Endothelial cell of umbilical vein (primary cell): Measurements from ENCODE around the gene BCAR3. TPM values are rescaled to one million over a fixed set of nuclear protein-coding genes. Genes with fewer than 3 reads are reported as not detected.

Experiments
- BruUV-seq: library from RNA; stranded (reverse); fragments of 400-500 nt; replicated peaks from 2 replicates; lab custom pipeline; 2021; lab: Mats Ljungman, UMichigan
- CTCF ChIA-PET: fragments of 300-600, 350-600 bp; sonication (Branson Sonifier 250); formaldehyde crosslinking; loops from one replicate; lab custom pipeline; 2021; ENCODE audit warnings: antibody characterized with exemption, inconsistent platforms; lab: Charles Lee
- POLR2A ChIA-PET: fragments of 300-600, 350-600 bp; sonication (Branson Sonifier 250); formaldehyde crosslinking; loops from one replicate; lab custom pipeline; 2021; ENCODE audit warnings: antibody characterized with exemption, inconsistent platforms; lab: Charles Lee
- DNase-seq: peaks from one replicate; pipeline ENCODE4 v3.0.0-alpha.2; 2011; ENCODE audit warnings: low read depth, low spot score
- FAIRE-seq: peaks from 2 replicates; lab custom pipeline; 2011; peaks lifted over from hg19 to GRCh38; lab: Jason Lieb, UNC
- H2AFZ ChIP-seq: 2 replicates; pipeline ENCODE4 v1.6.0; 2012; ENCODE audit warnings: low read depth, low read length, control low read depth, inconsistent platforms
- H3K27ac ChIP-seq: 2 replicates; pipeline ENCODE4 v1.5.1; 2011; ENCODE audit warnings: low read depth, mild to moderate bottlenecking, control low read depth, low read length, moderate library complexity; ENCODE audit not compliant: insufficient read depth
- H3K27me3 ChIP-seq, 2 experiments: 2 replicates each; pipeline versions ENCODE4 v1.6.0 to v1.6.1; 2011; ENCODE audit warnings: low read length in 2 of 2, mixed read lengths in 1 of 2; ENCODE audit not compliant: control insufficient read depth in 2 of 2, insufficient read depth in 2 of 2
- H3K36me3 ChIP-seq, 2 experiments: 2 replicates in 1 of 2; 3 replicates in 1 of 2; pipeline ENCODE4 v1.5.1; 2011; ENCODE audit warnings: low read length in 2 of 2, mild to moderate bottlenecking in 1 of 2, moderate library complexity in 1 of 2; ENCODE audit not compliant: control insufficient read depth in 2 of 2, insufficient read depth in 2 of 2; ENCODE audit errors: extremely low read depth in 1 of 2
- H3K4me1 ChIP-seq: 3 replicates; pipeline ENCODE4 v1.5.1; 2011; ENCODE audit warnings: mild to moderate bottlenecking, low read length; ENCODE audit not compliant: control insufficient read depth, insufficient read depth; ENCODE audit errors: extremely low read depth
- H3K4me2 ChIP-seq: 2 replicates; pipeline ENCODE4 v1.6.1; 2011; ENCODE audit warnings: low read length, control low read depth, mixed read lengths; ENCODE audit not compliant: insufficient read depth
- H3K4me3 ChIP-seq, 3 experiments: fragments of 200-600 bp in 1 of 3; sonication (generic), shearing (Covaris generic) in 1 of 3; replicated peaks in 1 of 3; 2 replicates each; pipeline ENCODE4 v1.5.1; 2011 to 2016; ENCODE audit warnings: control low read depth in 3 of 3, low read length in 3 of 3, mild to moderate bottlenecking in 2 of 3, inconsistent platforms in 1 of 3, low read depth in 1 of 3, moderate library complexity in 1 of 3; ENCODE audit not compliant: insufficient read depth in 1 of 3
- H3K79me2 ChIP-seq: 2 replicates; pipeline ENCODE4 v1.6.0; 2012; ENCODE audit warnings: low read length, inconsistent platforms; ENCODE audit not compliant: control insufficient read depth, insufficient read depth
- H3K9ac ChIP-seq: replicated peaks from 2 replicates; pipeline ENCODE3; 2011; ENCODE audit warnings: low read length, control low read depth; ENCODE audit not compliant: insufficient read depth; ENCODE audit errors: extremely low read depth
- H3K9me1 ChIP-seq: replicated peaks from 3 replicates; pipeline ENCODE4 v1.6.0; 2011; ENCODE audit warnings: mild to moderate bottlenecking, low read length; ENCODE audit not compliant: control insufficient read depth, insufficient read depth; ENCODE audit errors: extremely low read depth
- H3K9me3 ChIP-seq: replicated peaks from 2 replicates; pipeline ENCODE4 v1.5.1; 2012; ENCODE audit warnings: low read length, inconsistent platforms; ENCODE audit not compliant: control insufficient read depth, insufficient read depth
- H4K20me1 ChIP-seq: replicated peaks from 2 replicates; pipeline ENCODE3; 2011; ENCODE audit warnings: mild to moderate bottlenecking, low read length; ENCODE audit not compliant: control insufficient read depth, insufficient read depth; ENCODE audit errors: extremely low read depth
- EZH2 ChIP-seq: IDR thresholded peaks from 2 replicates; pipeline ENCODE4 v1.6.1; 2012; ENCODE audit warnings: borderline replicate concordance, low read depth, mild to moderate bottlenecking, moderate library complexity, low read length, inconsistent platforms; ENCODE audit not compliant: severe bottlenecking
- FOS ChIP-seq: IDR thresholded peaks from 2 replicates; pipeline ENCODE4 v1.6.1; 2011; ENCODE audit warnings: mild to moderate bottlenecking, low read length, moderate library complexity, borderline replicate concordance; ENCODE audit not compliant: insufficient read depth
- GATA2 ChIP-seq: IDR thresholded peaks from 2 replicates; pipeline ENCODE4 v1.7.0; 2011; ENCODE audit warnings: low read depth, mild to moderate bottlenecking, moderate library complexity, mixed read lengths, low read length; ENCODE audit not compliant: insufficient read length, insufficient read depth
- JUN ChIP-seq: IDR thresholded peaks from 2 replicates; pipeline ENCODE4 v1.6.1; 2011; ENCODE audit warnings: borderline replicate concordance, low read depth; ENCODE audit not compliant: insufficient read length, insufficient read depth
- MAX ChIP-seq: IDR thresholded peaks from 2 replicates; pipeline ENCODE4 v1.6.1; 2011; ENCODE audit not compliant: insufficient read depth, insufficient read length
- MYC ChIP-seq: IDR thresholded peaks from one replicate; pipeline ENCODE4 v1.6.1; 2011; ENCODE audit warnings: mild to moderate bottlenecking, low read depth, low read length
- POLR2A ChIP-seq: IDR thresholded peaks from 2 replicates; pipeline ENCODE4 v1.6.1; 2012; ENCODE audit warnings: low read depth, mild to moderate bottlenecking, control low read depth, low read length
- POLR2AphosphoS5 ChIP-seq: IDR thresholded peaks from 2 replicates; pipeline ENCODE4 v1.6.1; 2012; ENCODE audit warnings: low read depth, mild to moderate bottlenecking, control low read depth, low read length, moderate library complexity; ENCODE audit not compliant: insufficient read depth
- dilution Hi-C: fragments of 300-500 bp; cut with MboI; formaldehyde crosslinking; loops from one replicate; pipeline ENCODE4 v1.15.0; 2019; ENCODE audit warnings: low sequenced_read_pairs; ENCODE audit not compliant: extremely low pct_ligation_motif_present
- intact Hi-C: fragments of 100-400 bp; cut with micrococcal nuclease; formaldehyde crosslinking; loops from one replicate; pipeline ENCODE4 v1.10.0; 2022
- polyA plus RNA-seq, 4 experiments: library from polyadenylated mRNA; depleted of rRNA in 3 of 4; stranded (reverse) in 3 of 4; unstranded in 1 of 4; fragments of >200 nt; gene quantifications; 2 replicates each; pipeline versions ENCODE4 v1.2.1 to v1.2.3, GENCODE V29; 2011 to 2012; ENCODE audit warnings: missing spikeins in 1 of 4
- total RNA-seq: library from RNA; stranded (reverse); gene quantifications from 2 replicates; pipeline ENCODE4 v1.2.3, GENCODE V29; 2021
- TF ChIP-seq, protein P1 (sequence below), 2 donors: IDR thresholded peaks; 1 replicate in 1 of 2; 2 replicates in 1 of 2; pipeline ENCODE4 v1.5.1; 2011; ENCODE audit warnings: low read length in 2 of 2, mild to moderate bottlenecking in 2 of 2, moderate library complexity in 2 of 2, control low read depth in 1 of 2, inconsistent platforms in 1 of 2, low read depth in 1 of 2; ENCODE audit not compliant: insufficient read depth in 1 of 2; ENCODE audit errors: extremely low read depth in 1 of 2

Gene BCAR3
- total and polyA plus RNA-seq, 2 donors (not counting 3 experiments of a cell fraction or from before 2014, with no cell fraction given): 17.5 to 32.9 TPM

DNA sequence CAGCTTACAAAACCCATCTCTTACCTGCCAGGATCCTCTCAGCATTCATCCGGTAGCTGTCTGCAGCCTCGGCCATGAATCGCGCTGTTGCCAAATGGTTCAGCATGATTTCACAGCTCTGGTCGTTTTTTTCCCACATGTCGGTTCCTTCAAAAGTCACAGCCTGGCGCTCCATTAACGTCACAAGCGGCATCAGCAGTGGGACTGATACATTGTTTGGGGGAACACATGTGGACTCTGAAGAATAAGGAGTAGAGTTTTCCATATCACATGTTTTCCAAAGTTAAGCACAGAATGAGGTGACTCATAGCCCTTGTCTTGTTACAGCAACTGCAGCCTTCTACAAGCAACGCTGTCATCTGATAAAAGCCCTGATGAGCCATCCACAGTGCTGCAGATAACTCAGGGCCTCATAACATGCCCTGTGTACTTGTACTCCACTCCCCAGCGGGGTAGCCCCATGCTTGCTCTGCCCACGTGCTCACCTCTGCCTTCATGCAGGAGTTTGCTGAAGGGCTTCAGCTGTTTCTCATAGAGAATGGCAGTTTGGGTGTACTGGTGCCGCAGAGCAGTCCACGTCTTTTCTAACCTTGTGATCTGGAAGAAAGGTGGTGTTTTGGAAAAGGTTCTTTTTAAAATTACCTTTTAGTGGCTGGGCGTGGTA lies 114.2 kb downstream of the BCAR3 start:
- H3K9me1 ChIP-seq: no peaks in the 10 kb centered on the region

GRCh38 chr1:93566227-93566626 lies 115.4 kb downstream of the BCAR3 start:
- Histone ChIP-seq H3K4me1 (peaks cover 20% of the 10 kb centered on the region), H3K9ac (no peak overlapping the region), H3K27ac (peak overlapping the region; percentile 46), H3K4me3 (no peak overlapping the region), H3K27me3 (no peaks in the 10 kb centered on the region), H3K4me2 (no peak overlapping the region), H4K20me1 (no peaks in the 10 kb centered on the region), H3K9me3 (no peaks in the 10 kb centered on the region), H3K9me1 (no peaks in the 10 kb centered on the region), H3K79me2 (peaks cover 8% of the 10 kb centered on the region), H3K36me3 (peaks cover 16 to 22% of the 10 kb centered on the region in 2 experiments), H2AFZ (no peak overlapping the region)
- dilution Hi-C loops (no loop called here), intact Hi-C loops (loop anchor here (1.0 to 5.0 kb wide), 5 partner anchors 43 to 264 kb away; no protein-coding TSS in a partner anchor)
- CTCF ChIA-PET: no interaction called here
- FAIRE-seq (no peak), DNase-seq (peak; percentile 67)
- TF ChIP-seq JUN (no peak), EZH2 (no peak), MYC (no peak), MAX (no peak), FOS (no peak), POLR2A (no peak), GATA2 (no peak)
- TF ChIP-seq, protein P1, sequence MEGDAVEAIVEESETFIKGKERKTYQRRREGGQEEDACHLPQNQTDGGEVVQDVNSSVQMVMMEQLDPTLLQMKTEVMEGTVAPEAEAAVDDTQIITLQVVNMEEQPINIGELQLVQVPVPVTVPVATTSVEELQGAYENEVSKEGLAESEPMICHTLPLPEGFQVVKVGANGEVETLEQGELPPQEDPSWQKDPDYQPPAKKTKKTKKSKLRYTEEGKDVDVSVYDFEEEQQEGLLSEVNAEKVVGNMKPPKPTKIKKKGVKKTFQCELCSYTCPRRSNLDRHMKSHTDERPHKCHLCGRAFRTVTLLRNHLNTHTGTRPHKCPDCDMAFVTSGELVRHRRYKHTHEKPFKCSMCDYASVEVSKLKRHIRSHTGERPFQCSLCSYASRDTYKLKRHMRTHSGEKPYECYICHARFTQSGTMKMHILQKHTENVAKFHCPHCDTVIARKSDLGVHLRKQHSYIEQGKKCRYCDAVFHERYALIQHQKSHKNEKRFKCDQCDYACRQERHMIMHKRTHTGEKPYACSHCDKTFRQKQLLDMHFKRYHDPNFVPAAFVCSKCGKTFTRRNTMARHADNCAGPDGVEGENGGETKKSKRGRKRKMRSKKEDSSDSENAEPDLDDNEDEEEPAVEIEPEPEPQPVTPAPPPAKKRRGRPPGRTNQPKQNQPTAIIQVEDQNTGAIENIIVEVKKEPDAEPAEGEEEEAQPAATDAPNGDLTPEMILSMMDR (IDR thresholded peaks at IDR 0.05; ENCODE audit: extremely low read depth in 1 of 2, insufficient read depth in 1 of 2, low read depth in 1 of 2, low read length in 2 of 2): no peak
- POLR2A ChIA-PET: interaction anchor here (1.6 kb wide), 1 partner anchor 59 kb away, joined by 3 read pairs; no protein-coding TSS in a partner anchor
- no TSS peak for BruUV-seq

More for the DNA sequence above, 114.2 kb downstream of the BCAR3 start:
- FAIRE-seq (peak; percentile 89), DNase-seq (peak; percentile 81)
- Histone ChIP-seq H3K9me3 (no peaks in the 10 kb centered on the region), H3K4me2 (no peak overlapping the region), H3K4me1 (peaks cover 24% of the 10 kb centered on the region), H2AFZ (no peak overlapping the region), H3K4me3 (no peak overlapping the region), H3K79me2 (peaks cover 8% of the 10 kb centered on the region), H3K27me3 (no peaks in the 10 kb centered on the region), H3K36me3 (peaks cover 14 to 19% of the 10 kb centered on the region in 2 experiments), H4K20me1 (no peaks in the 10 kb centered on the region), H3K9ac (no peak overlapping the region), H3K27ac (peak overlapping the region; percentile 34)
- dilution Hi-C loops (no loop called here), intact Hi-C loops (loop anchor here (1.0 to 5.0 kb wide), 5 partner anchors 12 to 265 kb away; no protein-coding TSS in a partner anchor)
- CTCF ChIA-PET: interaction anchor here (0.9 to 2.7 kb wide), 2 partner anchors 15 to 277 kb away, joined by 3 to 8 read pairs; no protein-coding TSS in a partner anchor
- no TSS peak for BruUV-seq
- TF ChIP-seq MAX (peak; percentile 62), GATA2 (peak; percentile 85), FOS (peak; percentile 89), POLR2A (no peak), JUN (peak; percentile 82), POLR2AphosphoS5 (no peak)
- POLR2A ChIA-PET: no interaction called here
